Transverse colon (tissue), 4 donors: ENCODE measurements around the gene SNX18.

Experiments used
- POLR2A ChIP-seq: fragments of 450-650 bp; IDR thresholded peaks from one replicate; pipeline ENCODE4 v1.6.1; 2016; ENCODE audit warnings: antibody characterized with exemption, mild to moderate bottlenecking, moderate library complexity
- POLR2AphosphoS5 ChIP-seq, 3 donors: sonication (generic); formaldehyde crosslinking; IDR thresholded peaks; one replicate each; pipeline ENCODE4 v1.6.1; 2016; ENCODE audit warnings: antibody characterized with exemption in 3 of 3
- TF ChIP-seq, protein P1 (sequence below), 5 experiments: fragments of 200-600 bp in 3 of 5; fragments of 450-650 bp in 2 of 5; sonication (generic) in 3 of 5; IDR thresholded peaks; 1 replicate in 2 of 5; 2 replicates in 3 of 5; pipeline ENCODE4 v1.5.1; 2016 to 2017; ENCODE audit warnings: antibody characterized with exemption in 5 of 5, inconsistent platforms in 3 of 5, mild to moderate bottlenecking in 2 of 5, moderate library complexity in 1 of 5

DNA sequence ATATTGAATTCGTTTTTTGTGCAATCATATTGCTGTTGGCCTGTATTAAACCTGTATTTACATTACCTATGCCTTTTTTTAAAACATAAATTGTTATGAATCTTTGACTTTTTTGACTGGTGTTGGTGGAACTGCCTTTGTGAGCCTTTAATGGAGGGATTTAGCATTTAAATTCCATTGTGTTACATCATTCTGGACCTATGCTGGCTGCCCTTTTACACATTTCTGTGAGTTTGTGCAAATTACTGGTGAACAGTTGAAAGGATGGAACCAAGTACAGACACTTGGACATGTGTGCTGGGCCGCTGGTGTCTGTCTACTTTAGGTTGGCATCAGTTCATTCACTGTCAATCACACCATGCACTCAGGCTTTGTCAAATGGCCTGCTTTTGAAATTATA lies 3.4 kb downstream of the SNX18 start:
- TF ChIP-seq POLR2A, result no peak
- no peak for TF ChIP-seq POLR2AphosphoS5 (IDR thresholded peaks at IDR 0.05)
- TF ChIP-seq, protein P1, sequence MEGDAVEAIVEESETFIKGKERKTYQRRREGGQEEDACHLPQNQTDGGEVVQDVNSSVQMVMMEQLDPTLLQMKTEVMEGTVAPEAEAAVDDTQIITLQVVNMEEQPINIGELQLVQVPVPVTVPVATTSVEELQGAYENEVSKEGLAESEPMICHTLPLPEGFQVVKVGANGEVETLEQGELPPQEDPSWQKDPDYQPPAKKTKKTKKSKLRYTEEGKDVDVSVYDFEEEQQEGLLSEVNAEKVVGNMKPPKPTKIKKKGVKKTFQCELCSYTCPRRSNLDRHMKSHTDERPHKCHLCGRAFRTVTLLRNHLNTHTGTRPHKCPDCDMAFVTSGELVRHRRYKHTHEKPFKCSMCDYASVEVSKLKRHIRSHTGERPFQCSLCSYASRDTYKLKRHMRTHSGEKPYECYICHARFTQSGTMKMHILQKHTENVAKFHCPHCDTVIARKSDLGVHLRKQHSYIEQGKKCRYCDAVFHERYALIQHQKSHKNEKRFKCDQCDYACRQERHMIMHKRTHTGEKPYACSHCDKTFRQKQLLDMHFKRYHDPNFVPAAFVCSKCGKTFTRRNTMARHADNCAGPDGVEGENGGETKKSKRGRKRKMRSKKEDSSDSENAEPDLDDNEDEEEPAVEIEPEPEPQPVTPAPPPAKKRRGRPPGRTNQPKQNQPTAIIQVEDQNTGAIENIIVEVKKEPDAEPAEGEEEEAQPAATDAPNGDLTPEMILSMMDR (IDR thresholded peaks at IDR 0.05), result no peak
